ENCODE results near the gene DHRS12. TPM values are rescaled to one million over a fixed set of nuclear protein-coding genes. Genes with fewer than 3 reads are reported as not detected.
A peak's percentile ranks its signal among the peaks of the same experiment; 100 is the strongest.

The DHRS12 gene
- total RNA-seq (1 to 10 TPM; 7.1 to 7.2 TPM), polyA plus RNA-seq (35.6 TPM)

- H3K4me1 Mint-ChIP-seq, result peaks cover 46 to 61% (median 50%) of the 10 kb centered on the region in 3 donors
These were observed at the start of gene DHRS12 for GRCh38 chr13:51803422-51804294. DHRS12 (minus strand) TSS chr13:51804163; CDS start chr13:51799659, 4,504 bp downstream.

DNA sequence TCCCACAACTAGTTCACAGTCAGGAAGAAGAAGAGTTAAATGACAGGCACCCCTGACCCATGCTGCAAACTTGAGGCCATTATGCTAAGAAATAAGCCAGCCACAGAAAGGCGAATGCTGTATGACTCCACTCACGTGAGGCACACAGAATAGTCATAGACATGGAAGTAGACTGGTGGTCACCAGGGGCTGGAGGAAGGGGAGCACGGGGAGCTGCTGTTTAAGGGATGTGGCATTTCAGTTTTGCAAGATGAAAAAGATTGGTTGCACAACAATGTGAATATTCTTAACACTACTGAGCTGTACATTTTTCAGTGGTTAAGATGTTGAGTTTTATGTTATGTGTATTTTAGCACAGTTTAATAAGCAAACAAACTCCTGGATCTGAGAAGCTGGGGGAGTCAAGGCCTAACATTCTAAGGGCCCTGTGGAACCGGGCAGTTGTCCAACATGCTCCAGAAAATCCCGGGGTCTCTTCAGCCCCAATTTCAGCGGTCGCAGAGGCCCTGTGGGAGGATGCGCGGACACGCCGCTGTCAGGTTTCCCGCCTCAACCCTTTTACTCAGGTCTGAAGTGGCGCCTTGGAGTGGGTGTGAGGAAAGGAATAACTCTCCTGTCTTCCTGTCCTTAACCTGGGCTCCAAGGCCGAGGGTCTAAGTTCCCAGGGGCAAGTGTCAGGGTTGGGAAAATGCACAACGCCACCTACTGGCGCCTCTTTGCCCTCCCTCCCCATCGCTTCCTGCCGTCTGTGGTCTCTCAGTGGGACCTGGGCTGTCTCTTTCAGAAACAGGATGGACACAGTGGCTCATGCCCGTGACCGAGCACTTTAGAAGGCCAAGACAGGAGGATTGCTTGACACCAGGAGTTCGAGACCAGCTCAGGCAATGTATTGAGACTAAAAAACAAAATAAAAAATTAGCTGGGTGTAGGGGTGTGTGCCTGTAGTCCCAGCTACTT is 45.5 kb upstream of the DHRS12 start:
- POLR2A ChIA-PET, result no interaction called here
- H3K27ac Mint-ChIP-seq, result no peak overlapping the region

More at GRCh38 chr13:51803422-51804294, at the start of gene DHRS12:
- Mint-ChIP-seq H3K9me3 (peaks cover 0 to 4% (median 0%) of the 10 kb centered on the region in 5 donors), H3K4me3 (peak within 1 kb of the TSS; percentile 91 to 99 (median 95)), H3K27me3 (peaks cover 0 to 8% of the 10 kb centered on the region in 2 donors), H3K36me3 (peaks cover 0 to 13% (median 2%) of the 10 kb centered on the region in 3 donors), H3K27ac (peak within 1 kb of the TSS; percentile 98 to 100 (median 100))
- DNase-seq, result peak; percentile 81 to 94 (median 93)
- H3K4me3 ChIP-seq (ENCODE audit: low read length), result peak within 1 kb of the TSS; percentile 68
- peak within 1 kb of the TSS; percentile 99 for H3K27ac ChIP-seq (ENCODE audit: low read depth, low read length)
- ChIA-PET CTCF (interaction anchor here (0.6 to 4.3 kb wide), 6 partner anchors 12 to 391 kb away, joined by 3 to 14 read pairs (median 3); no protein-coding TSS in a partner anchor), POLR2A (interaction anchor here (0.6 to 3.1 kb wide), 8 partner anchors 18 to 391 kb away, joined by 3 to 40 read pairs (median 4); partner anchors contain the start of gene INTS6)
- peaks cover 39% of the 10 kb centered on the region for H3K4me1 ChIP-seq (ENCODE audit: insufficient read depth, low read length)
- no peaks in the 10 kb centered on the region for H3K9me3 ChIP-seq (ENCODE audit: low read length)
- no peaks in the 10 kb centered on the region for H3K27me3 ChIP-seq (ENCODE audit: insufficient read depth, low read length, poor library complexity, severe bottlenecking)
- H3K36me3 ChIP-seq (ENCODE audit: insufficient read depth, low read length), result peaks cover 2% of the 10 kb centered on the region

GRCh38 chr13:51848674-51849073 is 44.7 kb upstream of the DHRS12 start:
- CTCF ChIA-PET, result interaction anchor here (0.8 to 2.2 kb wide), 4 partner anchors 10 to 33 kb away, joined by 3 to 8 read pairs (median 5); no protein-coding TSS in a partner anchor
- Mint-ChIP-seq H3K36me3 (no peaks in the 10 kb centered on the region), H3K27me3 (peaks cover 9 to 25% of the 10 kb centered on the region in 2 donors), H3K4me1 (peaks cover 4 to 13% (median 6%) of the 10 kb centered on the region in 3 donors), H3K27ac (no peak overlapping the region), H3K9me3 (no peaks in the 10 kb centered on the region), H3K4me3 (no peak overlapping the region)
- H3K36me3 ChIP-seq (ENCODE audit: insufficient read depth, low read length), result no peaks in the 10 kb centered on the region
- H3K4me3 ChIP-seq (ENCODE audit: low read length), result no peak overlapping the region
- POLR2A ChIA-PET, result no interaction called here
- H3K27ac ChIP-seq (ENCODE audit: low read depth, low read length), result no peak overlapping the region
- no peak for DNase-seq
- no peaks in the 10 kb centered on the region for H3K9me3 ChIP-seq (ENCODE audit: low read length)
- H3K27me3 ChIP-seq (ENCODE audit: insufficient read depth, low read length, poor library complexity, severe bottlenecking), result no peaks in the 10 kb centered on the region
- peaks cover 5% of the 10 kb centered on the region for H3K4me1 ChIP-seq (ENCODE audit: insufficient read depth, low read length)

More for the DNA sequence above, 45.5 kb upstream of the DHRS12 start:
- Histone ChIP-seq H3K36me3 (ENCODE audit: insufficient read depth, low read length) (no peaks in the 10 kb centered on the region), H3K27me3 (ENCODE audit: insufficient read depth, low read length, poor library complexity, severe bottlenecking) (no peaks in the 10 kb centered on the region), H3K9me3 (ENCODE audit: low read length) (no peaks in the 10 kb centered on the region), H3K27ac (ENCODE audit: low read depth, low read length) (no peak overlapping the region), H3K4me1 (ENCODE audit: insufficient read depth, low read length) (peaks cover 5% of the 10 kb centered on the region), H3K4me3 (ENCODE audit: low read length) (no peak overlapping the region)
- no peaks in the 10 kb centered on the region for H3K9me3 Mint-ChIP-seq
- no peaks in the 10 kb centered on the region for H3K36me3 Mint-ChIP-seq
- peak in 2 of 5 donors; percentile 14 to 29 for DNase-seq
- H3K4me1 Mint-ChIP-seq, result peaks cover 4 to 12% (median 6%) of the 10 kb centered on the region in 3 donors
- CTCF ChIA-PET, result interaction anchor here (0.8 to 2.2 kb wide), 6 partner anchors 10 to 34 kb away, joined by 3 to 8 read pairs (median 6); no protein-coding TSS in a partner anchor
- peaks cover 9 to 27% of the 10 kb centered on the region in 2 donors for H3K27me3 Mint-ChIP-seq
- H3K4me3 Mint-ChIP-seq, result no peak overlapping the region

- peaks cover 9 to 19% of the 10 kb centered on the region in 2 donors for H3K27me3 Mint-ChIP-seq
- peaks cover 4 to 13% (median 6%) of the 10 kb centered on the region in 3 donors for H3K4me1 Mint-ChIP-seq
- no peak for DNase-seq
- no peak overlapping the region for H3K27ac ChIP-seq (ENCODE audit: low read depth, low read length)
- CTCF ChIA-PET, result interaction anchor here (1.0 kb wide), 2 partner anchors 24 to 31 kb away, joined by 3 to 4 read pairs; no protein-coding TSS in a partner anchor
- no peak overlapping the region for H3K4me3 ChIP-seq (ENCODE audit: low read length)
- no peaks in the 10 kb centered on the region for H3K9me3 Mint-ChIP-seq
- no peaks in the 10 kb centered on the region for H3K36me3 ChIP-seq (ENCODE audit: insufficient read depth, low read length)
- no peaks in the 10 kb centered on the region for H3K9me3 ChIP-seq (ENCODE audit: low read length)
- POLR2A ChIA-PET, result no interaction called here
- H3K4me1 ChIP-seq (ENCODE audit: insufficient read depth, low read length), result peaks cover 5% of the 10 kb centered on the region
- H3K4me3 Mint-ChIP-seq, result no peak overlapping the region
- no peaks in the 10 kb centered on the region for H3K36me3 Mint-ChIP-seq
- H3K27me3 ChIP-seq (ENCODE audit: insufficient read depth, low read length, poor library complexity, severe bottlenecking), result no peaks in the 10 kb centered on the region
- H3K27ac Mint-ChIP-seq, result no peak overlapping the region
These were observed 42.8 kb upstream of the DHRS12 start for GRCh38 chr13:51846756-51847155.

DNA sequence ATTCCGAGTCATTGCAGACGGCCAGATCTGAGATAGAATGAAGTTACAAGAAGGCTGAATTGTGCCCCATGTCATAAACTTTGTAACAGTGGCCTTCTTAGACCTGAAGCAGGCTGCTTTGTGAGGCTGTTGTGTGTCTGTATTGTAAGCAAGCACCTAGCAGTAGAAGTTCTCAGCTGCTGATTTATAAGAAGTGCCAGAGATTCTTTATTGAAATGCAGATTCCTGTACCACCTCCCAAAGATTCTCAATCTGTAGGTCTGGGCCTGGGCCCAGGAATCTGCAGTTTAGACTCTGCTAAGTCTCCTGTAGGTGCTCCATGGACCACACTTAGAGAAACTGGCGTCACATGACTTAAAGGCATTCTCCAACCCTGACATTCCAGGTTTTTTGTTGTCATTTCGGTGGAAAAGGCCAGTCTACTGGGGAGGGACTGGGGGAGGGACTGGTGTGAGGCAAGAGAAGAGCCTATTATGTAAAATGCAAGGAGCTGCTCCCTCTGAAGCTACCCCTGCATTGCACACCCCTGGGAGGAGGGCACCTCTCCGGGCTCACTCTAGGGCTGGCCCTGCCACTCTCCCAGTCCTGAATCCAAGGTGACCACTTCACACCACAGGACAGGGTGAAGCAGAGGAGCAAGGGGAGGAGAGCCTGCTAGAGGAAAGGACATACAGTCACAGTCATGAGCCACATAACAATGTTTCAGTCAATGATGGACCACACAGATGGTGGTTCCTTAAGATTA is 41.8 kb upstream of the DHRS12 start:
- ChIA-PET CTCF (interaction anchor here (0.9 to 2.1 kb wide), 10 partner anchors 10 to 356 kb away, joined by 3 to 11 read pairs (median 4); no protein-coding TSS in a partner anchor), POLR2A (no interaction called here)
- H3K27me3 Mint-ChIP-seq, result peaks cover 2 to 15% of the 10 kb centered on the region in 2 donors
- H3K4me3 Mint-ChIP-seq, result no peak overlapping the region
- Histone ChIP-seq H3K36me3 (ENCODE audit: insufficient read depth, low read length) (no peaks in the 10 kb centered on the region), H3K27ac (ENCODE audit: low read depth, low read length) (no peak overlapping the region), H3K9me3 (ENCODE audit: low read length) (no peaks in the 10 kb centered on the region), H3K27me3 (ENCODE audit: insufficient read depth, low read length, poor library complexity, severe bottlenecking) (no peaks in the 10 kb centered on the region), H3K4me1 (ENCODE audit: insufficient read depth, low read length) (peaks cover 5% of the 10 kb centered on the region), H3K4me3 (ENCODE audit: low read length) (no peak overlapping the region)
- no peak overlapping the region for H3K27ac Mint-ChIP-seq
- DNase-seq, result no peak
- peaks cover 4 to 13% (median 6%) of the 10 kb centered on the region in 3 donors for H3K4me1 Mint-ChIP-seq
- no peaks in the 10 kb centered on the region for H3K36me3 Mint-ChIP-seq
- H3K9me3 Mint-ChIP-seq, result no peaks in the 10 kb centered on the region

- no peak within 1 kb of the TSS for H3K4me3 ChIP-seq (ENCODE audit: low read length)
- POLR2A ChIA-PET, result no interaction called here
- H3K4me3 Mint-ChIP-seq, result peak within 1 kb of the TSS in 3 of 7 donors; percentile 7 to 63 (median 35)
- H3K36me3 ChIP-seq (ENCODE audit: insufficient read depth, low read length), result no peaks in the 10 kb centered on the region
- no peak within 1 kb of the TSS for H3K27ac ChIP-seq (ENCODE audit: low read depth, low read length)
- H3K4me1 ChIP-seq (ENCODE audit: insufficient read depth, low read length), result peaks cover 5% of the 10 kb centered on the region
- no peaks in the 10 kb centered on the region for H3K36me3 Mint-ChIP-seq
- peak within 1 kb of the TSS in 1 of 8 donors; percentile 48 for H3K27ac Mint-ChIP-seq
- H3K9me3 ChIP-seq (ENCODE audit: low read length), result no peaks in the 10 kb centered on the region
- CTCF ChIA-PET, result interaction anchor here (0.9 to 2.1 kb wide), 10 partner anchors 10 to 357 kb away, joined by 3 to 11 read pairs (median 3); no protein-coding TSS in a partner anchor
- peaks cover 2 to 15% of the 10 kb centered on the region in 2 donors for H3K27me3 Mint-ChIP-seq
- DNase-seq, result peak; percentile 18 to 62 (median 38)
- no peaks in the 10 kb centered on the region for H3K9me3 Mint-ChIP-seq
- H3K27me3 ChIP-seq (ENCODE audit: insufficient read depth, low read length, poor library complexity, severe bottlenecking), result no peaks in the 10 kb centered on the region
- H3K4me1 Mint-ChIP-seq, result peaks cover 4 to 13% (median 6%) of the 10 kb centered on the region in 3 donors
These were observed 41.1 kb upstream of the DHRS12 start, which contains the start of gene TMEM272 for GRCh38 chr13:51844862-51845573. TMEM272 (minus strand) TSS chr13:51845177; CDS start chr13:51838530, 6,647 bp downstream.
